ENCODE measurements around the gene KLF7.

KLF7 gene

GRCh38 chr2:207135801-207136457 lies 29.8 kb downstream of the KLF7 start:
- no peak for TF ChIP-seq EZH2phosphoT487 (IDR thresholded peaks at IDR 0.05; ENCODE audit: low read length)
- H3K27me3 ChIP-seq (replicated peaks; ENCODE audit: insufficient read depth, low read length), result no peaks in the 10 kb centered on the region
- peak overlapping the region; percentile 8; the same call in 1 of the 2 replicates for H3K27ac ChIP-seq (ENCODE audit: low read length)
- H4K20me1 ChIP-seq (ENCODE audit: insufficient read depth, low read length), result no peaks in the 10 kb centered on the region
- peaks cover 54% of the 10 kb centered on the region for H3K4me1 ChIP-seq (ENCODE audit: low read length)
- H3K79me2 ChIP-seq (ENCODE audit: low read length), result peaks cover 19% of the 10 kb centered on the region
- H3K9ac ChIP-seq (ENCODE audit: low read length), result no peak overlapping the region
- H3F3A ChIP-seq (ENCODE audit: insufficient read depth, low read length), result 0 out of 2 replicates have a peak, but pooled peaks cover 3% of the 10 kb centered on the region
- no peaks in the 10 kb centered on the region for H3K9me3 ChIP-seq (replicated peaks; ENCODE audit: insufficient read depth, low read length)
- H3K4me3 ChIP-seq (ENCODE audit: low read length), result no peak overlapping the region
- no peaks in the 10 kb centered on the region for H3K9me2 ChIP-seq (replicated peaks; ENCODE audit: insufficient read depth, low read length)
- no peak for DNase-seq
- H2AFZ ChIP-seq (ENCODE audit: low read length), result no peak overlapping the region
- H3K36me3 ChIP-seq (replicated peaks; ENCODE audit: insufficient read depth, low read length), result no peaks in the 10 kb centered on the region
- peak overlapping the region; percentile 46 for H3K4me2 ChIP-seq (ENCODE audit: low read depth, low read length)

GRCh38 chr2:207135340-207135739 lies 30.4 kb downstream of the KLF7 start:
- no peaks in the 10 kb centered on the region for H3K9me2 ChIP-seq (replicated peaks; ENCODE audit: insufficient read depth, low read length)
- no peak overlapping the region for H3K4me3 ChIP-seq (ENCODE audit: low read length)
- H4K20me1 ChIP-seq (ENCODE audit: insufficient read depth, low read length), result no peaks in the 10 kb centered on the region
- H3K27ac ChIP-seq (ENCODE audit: low read length), result peak overlapping the region; percentile 12; the same call in 1 of the 2 replicates
- no peak for DNase-seq
- no peaks in the 10 kb centered on the region for H3K36me3 ChIP-seq (replicated peaks; ENCODE audit: insufficient read depth, low read length)
- no peak overlapping the region for H3K9ac ChIP-seq (ENCODE audit: low read length)
- H3K4me1 ChIP-seq (ENCODE audit: low read length), result peaks cover 56% of the 10 kb centered on the region
- H3K9me3 ChIP-seq (replicated peaks; ENCODE audit: insufficient read depth, low read length), result no peaks in the 10 kb centered on the region
- no peak overlapping the region for H2AFZ ChIP-seq (ENCODE audit: low read length)
- H3K27me3 ChIP-seq (replicated peaks; ENCODE audit: insufficient read depth, low read length), result no peaks in the 10 kb centered on the region
- peak overlapping the region; percentile 46 for H3K4me2 ChIP-seq (ENCODE audit: low read depth, low read length)
- peaks cover 15% of the 10 kb centered on the region for H3K79me2 ChIP-seq (ENCODE audit: low read length)
- H3F3A ChIP-seq (ENCODE audit: insufficient read depth, low read length), result 0 out of 2 replicates have a peak, but pooled peaks cover 3% of the 10 kb centered on the region
- TF ChIP-seq CTCF (IDR thresholded peaks at IDR 0.05; ENCODE audit: low read length) (no peak), EZH2phosphoT487 (IDR thresholded peaks at IDR 0.05; ENCODE audit: low read length) (no peak), EZH2 (optimal IDR thresholded peaks at IDR 0.05; ENCODE audit: low read depth, low read length) (no peak)

- H3K9me2 ChIP-seq (replicated peaks; ENCODE audit: insufficient read depth, low read length), result no peaks in the 10 kb centered on the region
- no peaks in the 10 kb centered on the region for H3K9me3 ChIP-seq (replicated peaks; ENCODE audit: insufficient read depth, low read length)
- peak; percentile 26 for DNase-seq
- H2AFZ ChIP-seq (ENCODE audit: low read length), result peak overlapping the region; percentile 40; the same call in 1 of the 2 replicates
- H3K27me3 ChIP-seq (replicated peaks; ENCODE audit: insufficient read depth, low read length), result no peaks in the 10 kb centered on the region
- H3K4me1 ChIP-seq (ENCODE audit: low read length), result peaks cover 56% of the 10 kb centered on the region
- H3F3A ChIP-seq (ENCODE audit: insufficient read depth, low read length), result 0 out of 2 replicates have a peak, but pooled peaks cover 3% of the 10 kb centered on the region
- peak overlapping the region; percentile 59 for H3K4me2 ChIP-seq (ENCODE audit: low read depth, low read length)
- peak overlapping the region; percentile 29; the same call in 1 of the 2 replicates for H3K4me3 ChIP-seq (ENCODE audit: low read length)
- H3K36me3 ChIP-seq (replicated peaks; ENCODE audit: insufficient read depth, low read length), result no peaks in the 10 kb centered on the region
- H3K79me2 ChIP-seq (ENCODE audit: low read length), result peaks cover 13% of the 10 kb centered on the region; the same call in 1 of the 2 replicates
- peak overlapping the region; percentile 8; the same call in 1 of the 2 replicates for H3K9ac ChIP-seq (ENCODE audit: low read length)
- TF ChIP-seq CTCF (IDR thresholded peaks at IDR 0.05; ENCODE audit: low read length) (no peak), EZH2phosphoT487 (IDR thresholded peaks at IDR 0.05; ENCODE audit: low read length) (no peak), EZH2 (optimal IDR thresholded peaks at IDR 0.05; ENCODE audit: low read depth, low read length) (no peak)
- H3K27ac ChIP-seq (ENCODE audit: low read length), result peak overlapping the region; percentile 50; the same call in 1 of the 2 replicates
- H4K20me1 ChIP-seq (ENCODE audit: insufficient read depth, low read length), result no peaks in the 10 kb centered on the region
Measured at GRCh38 chr2:207133820-207134519, 31.8 kb downstream of the KLF7 start.

Measured in MM.1S (cell line).